ENCODE data around the gene MET. TPM values are rescaled to one million over a fixed set of nuclear protein-coding genes. Genes with fewer than 3 reads are reported as not detected.

Gene MET
- total RNA-seq, 1 donor from 2014 or later: 35.3 TPM

GRCh38 chr7:116842371-116842770 is 170.4 kb downstream of the MET start:
- no peak for DNase-seq (ENCODE audit: low read depth)

- DNase-seq (ENCODE audit: low read depth): no peak
Measured at GRCh38 chr7:116843378-116843777, 171.4 kb downstream of the MET start.

Other genes starting within 250 kb of the MET start
- gene CAV2, start 172.5 kb upstream of the MET start, total RNA-seq: 89.0 and 131 TPM in 2 replicates
- gene CAV1, start 147.2 kb upstream of the MET start, total RNA-seq: 213 and 259 TPM in 2 replicates
- gene CAPZA2, start 190.4 kb downstream of the MET start, total RNA-seq: 263 and 283 TPM in 2 replicates

All from myocyte (in vitro differentiated cells).